Activated CD8-positive, alpha-beta memory T cell treated with anti-CD3 and anti-CD28 coated beads for 48 hours (primary cell): ENCODE data around the gene SLC35D2.
A peak's percentile ranks its signal among the peaks of the same experiment; 100 is the strongest.
"Not testable (repeated sequence)": the region's sequence is repeated elsewhere in the genome, so short reads cannot be mapped to it uniquely, and the experiment has no call there.

ENCODE experiments used
- DNase-seq, 3 experiments: peaks; one replicate each; pipeline ENCODE4 v3.0.0-alpha.2; 2020; ENCODE audit warnings: low read depth in 2 of 3, low spot score in 2 of 3

SLC35D2 gene

GRCh38 chr9:96317335-96317980 is 66.1 kb downstream of the SLC35D2 start:
- DNase-seq = peak; percentile 5 to 19 (median 16)

GRCh38 chr9:96309850-96310249 is 73.7 kb downstream of the SLC35D2 start:
- no peak for DNase-seq

- not testable (repeated sequence) for DNase-seq
Observed at GRCh38 chr9:96306958-96307357, 76.6 kb downstream of the SLC35D2 start.

- DNase-seq = no peak
Observed at GRCh38 chr9:96305171-96305570, 78.3 kb downstream of the SLC35D2 start.

- DNase-seq = no peak
Observed at GRCh38 chr9:96304230-96304629, 79.3 kb downstream of the SLC35D2 start.

GRCh38 chr9:96302021-96302420 is 81.5 kb downstream of the SLC35D2 start, which contains the start of gene HSD17B3:
Gene HSD17B3, minus strand, starts transcription at chr9:96302176. Its CDS starts 72 bp downstream, at chr9:96302104.
- no peak for DNase-seq

GRCh38 chr9:96299823-96300222 is 83.7 kb downstream of the SLC35D2 start:
- no peak for DNase-seq

- no peak for DNase-seq
Observed at GRCh38 chr9:96294159-96294545, 89.4 kb downstream of the SLC35D2 start.

- no peak for DNase-seq
Observed at GRCh38 chr9:96293498-96294158, 89.9 kb downstream of the SLC35D2 start.

GRCh38 chr9:96289392-96289791 is 94.1 kb downstream of the SLC35D2 start:
- DNase-seq = no peak

GRCh38 chr9:96281641-96282040 is 101.9 kb downstream of the SLC35D2 start:
- no peak for DNase-seq

GRCh38 chr9:96279932-96280331 is 103.6 kb downstream of the SLC35D2 start:
- DNase-seq = no peak

- no peak for DNase-seq
Observed at GRCh38 chr9:96274939-96275338, 108.6 kb downstream of the SLC35D2 start.
